Hepatocyte (in vitro differentiated cells): ENCODE measurements around the gene TNFRSF21.

Experiments
- CTCF ChIP-seq: fragments of 200-600 bp; sonication (generic); IDR thresholded peaks from 2 replicates; pipeline ENCODE4 v1.5.1; 2016; ENCODE audit warnings: antibody characterized with exemption, mild to moderate bottlenecking; ENCODE audit not compliant: poor library complexity
- EZH2 ChIP-seq: fragments of 200-600 bp; sonication (generic); IDR thresholded peaks from 2 replicates; pipeline ENCODE4 v1.6.1; 2016; ENCODE audit warnings: antibody characterized with exemption, mild to moderate bottlenecking, borderline replicate concordance

- TF ChIP-seq CTCF: no peak
- no peak for TF ChIP-seq EZH2
These were observed 14.2 kb upstream of the TNFRSF21 start for GRCh38 chr6:47323887-47324286.
